ENCODE measurements around the gene NOVA2. TPM values are rescaled to one million over a fixed set of nuclear protein-coding genes. Genes with fewer than 3 reads are reported as not detected.

The NOVA2 gene
- total and polyA plus RNA-seq, 2 donors (not counting 3 experiments of a cell fraction or from before 2014, with no cell fraction given): 5.6 to 34.2 TPM

- H3K27me3 ChIP-seq (ENCODE audit: control insufficient read depth in 2 of 2, insufficient read depth in 2 of 2, low read length in 2 of 2): no peaks in the 10 kb centered on the region
- FAIRE-seq (no peak), DNase-seq (ENCODE audit: low read depth, low spot score) (peak; percentile 30)
- ChIA-PET CTCF (interaction anchor here (1.0 to 2.1 kb wide), 6 partner anchors 9 to 127 kb away, joined by 3 to 7 read pairs (median 4); partner anchors contain the start of gene CCDC61), POLR2A (interaction anchor here (1.0 kb wide), 1 partner anchor 15 kb away, joined by 3 read pairs; the partner anchor contains the start of gene IRF2BP1)
- TF ChIP-seq CTCF (IDR thresholded peaks at IDR 0.05; ENCODE audit: extremely low read depth in 1 of 2, insufficient read depth in 1 of 2, low read depth in 1 of 2, low read length in 2 of 2) (no peak), POLR2A (IDR thresholded peaks at IDR 0.05; ENCODE audit: low read depth, low read length) (no peak), GATA2 (IDR thresholded peaks at IDR 0.05; ENCODE audit: insufficient read depth, insufficient read length, low read depth, low read length) (no peak), FOS (IDR thresholded peaks at IDR 0.05; ENCODE audit: borderline replicate concordance, insufficient read depth, low read length) (no peak), EZH2 (IDR thresholded peaks at IDR 0.05; ENCODE audit: borderline replicate concordance, low read depth, low read length, severe bottlenecking) (no peak), JUN (IDR thresholded peaks at IDR 0.05; ENCODE audit: borderline replicate concordance, insufficient read depth, insufficient read length, low read depth) (no peak), MYC (IDR thresholded peaks at IDR 0.05; ENCODE audit: low read depth, low read length) (no peak), POLR2AphosphoS5 (IDR thresholded peaks at IDR 0.05; ENCODE audit: insufficient read depth, low read depth, low read length) (no peak)
- TF ChIP-seq, protein P1, sequence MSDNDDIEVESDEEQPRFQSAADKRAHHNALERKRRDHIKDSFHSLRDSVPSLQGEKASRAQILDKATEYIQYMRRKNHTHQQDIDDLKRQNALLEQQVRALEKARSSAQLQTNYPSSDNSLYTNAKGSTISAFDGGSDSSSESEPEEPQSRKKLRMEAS (IDR thresholded peaks at IDR 0.05; ENCODE audit: insufficient read depth, insufficient read length): no peak
- H2AFZ ChIP-seq (ENCODE audit: low read depth, low read length): peak overlapping the region; percentile 84
- no peaks in the 10 kb centered on the region for H3K36me3 ChIP-seq (ENCODE audit: control insufficient read depth in 2 of 2, extremely low read depth in 1 of 2, insufficient read depth in 2 of 2, low read length in 2 of 2)
- no TSS peak for BruUV-seq (replicated peaks)
- H3K9ac ChIP-seq (replicated peaks; ENCODE audit: extremely low read depth, insufficient read depth, low read length): no peak overlapping the region
- no peaks in the 10 kb centered on the region for H3K9me3 ChIP-seq (replicated peaks; ENCODE audit: control insufficient read depth, insufficient read depth, low read length)
- peaks cover 7% of the 10 kb centered on the region for H3K4me1 ChIP-seq (ENCODE audit: control insufficient read depth, extremely low read depth, insufficient read depth, low read length)
- peak overlapping the region; percentile 20 for H3K4me2 ChIP-seq (ENCODE audit: insufficient read depth, low read length)
- dilution Hi-C loops (cut with MboI; ENCODE audit: extremely low pct_ligation_motif_present, low sequenced_read_pairs): no loop called here
- peak overlapping the region; percentile 38 to 95 (median 55) for H3K4me3 ChIP-seq (replicated peaks in 1 of 3; ENCODE audit: insufficient read depth in 1 of 3, low read depth in 1 of 3, low read length in 3 of 3)
- H3K27ac ChIP-seq (ENCODE audit: insufficient read depth, low read depth, low read length): no peak overlapping the region
- H3K9me1 ChIP-seq (replicated peaks; ENCODE audit: control insufficient read depth, extremely low read depth, insufficient read depth, low read length): no peaks in the 10 kb centered on the region
- intact Hi-C loops (cut with micrococcal nuclease): no loop called here
- no peaks in the 10 kb centered on the region for H3K79me2 ChIP-seq (ENCODE audit: control insufficient read depth, insufficient read depth, low read length)
- H4K20me1 ChIP-seq (replicated peaks; ENCODE audit: control insufficient read depth, extremely low read depth, insufficient read depth, low read length): no peaks in the 10 kb centered on the region
These were observed 72.2 kb downstream of the NOVA2 start for GRCh38 chr19:45901432-45901911.
